ENCODE data around the gene HYCC2. TPM values are rescaled to one million over a fixed set of nuclear protein-coding genes. Genes with fewer than 3 reads are reported as not detected.
"Not testable (repeated sequence)": the region's sequence is repeated elsewhere in the genome, so short reads cannot be mapped to it uniquely, and the experiment has no call there.

HYCC2 gene
- total and polyA plus RNA-seq, 2 of the 8 experiments (the other 6 are each of a cell fraction or from before 2014, with no cell fraction given): 0.86 to 8.0 TPM

GRCh38 chr2:201043050-201043449 is 28.4 kb downstream of the HYCC2 start:
- H3K18ac ChIP-seq (ENCODE audit: extremely low read depth, low read length); H3K23ac ChIP-seq (ENCODE audit: insufficient read length); H4K91ac ChIP-seq (replicated peaks; ENCODE audit: insufficient read length, low read length); POLR2A ChIA-PET (ENCODE audit: partially characterized antibody); H3K56ac ChIP-seq (replicated peaks; ENCODE audit: insufficient read length, low read depth, low read length); H3K4me2 ChIP-seq (ENCODE audit: insufficient read depth in 1 of 2, low read depth in 2 of 2, low read length in 2 of 2); H2AK5ac ChIP-seq (ENCODE audit: low read depth, low read length); H3K79me2 ChIP-seq (ENCODE audit: control insufficient read depth in 1 of 2, insufficient read depth in 2 of 2, low read length in 2 of 2); H2BK20ac ChIP-seq (ENCODE audit: low read length); H3K9me3 ChIP-seq (ENCODE audit: insufficient read depth in 2 of 2, low read depth in 1 of 2, low read length in 1 of 2); H2BK15ac ChIP-seq (ENCODE audit: low read length); H4K8ac ChIP-seq (ENCODE audit: extremely low read depth, insufficient read depth, low read length); H2BK5ac ChIP-seq (ENCODE audit: low read depth, low read length); DNase-seq (ENCODE audit: low read depth in 1 of 2, low spot score in 2 of 2); H3K36me3 ChIP-seq (ENCODE audit: control insufficient read depth in 2 of 4, insufficient read depth in 4 of 4, low read length in 3 of 4); H2BK120ac ChIP-seq (replicated peaks; ENCODE audit: low read depth, low read length); H3K9ac ChIP-seq (replicated peaks in 1 of 4; ENCODE audit: extremely low read depth in 1 of 4, low read depth in 3 of 4, low read length in 3 of 4); H4K5ac ChIP-seq (ENCODE audit: insufficient read length, low read depth, low read length); H4K20me1 ChIP-seq (replicated peaks in 1 of 2; ENCODE audit: control insufficient read depth in 1 of 2, insufficient read depth in 2 of 2, low read length in 2 of 2); H3K27ac ChIP-seq (ENCODE audit: low read depth, low read length); H3K23me2 ChIP-seq (ENCODE audit: low read depth, low read length); H3K27me3 ChIP-seq (replicated peaks in 1 of 4; ENCODE audit: control insufficient read depth in 3 of 4, extremely low read depth in 1 of 4, insufficient read depth in 3 of 4, low read length in 3 of 4); H2AFZ ChIP-seq (ENCODE audit: low read length); H3K14ac ChIP-seq (ENCODE audit: insufficient read length); H3K4me3 ChIP-seq (ENCODE audit: extremely low read depth in 1 of 4, insufficient read depth in 2 of 4, low read depth in 3 of 4, low read length in 4 of 4); H3K4me1 ChIP-seq (replicated peaks in 1 of 4; ENCODE audit: control insufficient read depth in 3 of 4, insufficient read depth in 4 of 4, low read length in 3 of 4); H2BK12ac ChIP-seq (ENCODE audit: low read depth, low read length); H3K79me1 ChIP-seq (ENCODE audit: low read depth, low read length); FAIRE-seq; H3K4ac ChIP-seq (replicated peaks; ENCODE audit: insufficient read length, low read depth, low read length): not testable (repeated sequence)
- CTCF ChIA-PET (ENCODE audit: partially characterized antibody): interaction anchor here (1.2 to 2.5 kb wide), 2 partner anchors 17 to 26 kb away, joined by 3 to 8 read pairs; no protein-coding TSS in a partner anchor
- 92% methylated on average over 5 of the region's 5 CpGs; no CpG with 5 or more reads in 1 of the 2 experiments for WGBS, 2 experiments (ENCODE audit: extremely low coverage in 1 of 2, insufficient coverage in 1 of 2, insufficient read length in 1 of 2, insufficient replicate concordance in 2 of 2, low coverage in 1 of 2, low lambda C conversion rate in 2 of 2, missing lambda C conversion rate in 1 of 2)

GRCh38 chr2:201042451-201042850 is 29.0 kb downstream of the HYCC2 start:
- H3K23me2 ChIP-seq (ENCODE audit: low read depth, low read length); H3K56ac ChIP-seq (replicated peaks; ENCODE audit: insufficient read length, low read depth, low read length); H2BK20ac ChIP-seq (ENCODE audit: low read length); H4K20me1 ChIP-seq (replicated peaks in 1 of 2; ENCODE audit: control insufficient read depth in 1 of 2, insufficient read depth in 2 of 2, low read length in 2 of 2); DNase-seq (ENCODE audit: low read depth in 1 of 2, low spot score in 2 of 2); H3K4me1 ChIP-seq (replicated peaks in 1 of 4; ENCODE audit: control insufficient read depth in 3 of 4, insufficient read depth in 4 of 4, low read length in 3 of 4); H2AK5ac ChIP-seq (ENCODE audit: low read depth, low read length); H3K14ac ChIP-seq (ENCODE audit: insufficient read length); H2BK120ac ChIP-seq (replicated peaks; ENCODE audit: low read depth, low read length); H2BK15ac ChIP-seq (ENCODE audit: low read length); H3K23ac ChIP-seq (ENCODE audit: insufficient read length); H3K4ac ChIP-seq (replicated peaks; ENCODE audit: insufficient read length, low read depth, low read length); H4K8ac ChIP-seq (ENCODE audit: extremely low read depth, insufficient read depth, low read length); H2AFZ ChIP-seq (ENCODE audit: low read length); H4K91ac ChIP-seq (replicated peaks; ENCODE audit: insufficient read length, low read length); H2BK12ac ChIP-seq (ENCODE audit: low read depth, low read length); CTCF ChIA-PET (ENCODE audit: partially characterized antibody); H3K36me3 ChIP-seq (ENCODE audit: control insufficient read depth in 2 of 4, insufficient read depth in 4 of 4, low read length in 3 of 4); H2BK5ac ChIP-seq (ENCODE audit: low read depth, low read length); POLR2A ChIA-PET (ENCODE audit: partially characterized antibody); H3K27me3 ChIP-seq (replicated peaks in 1 of 4; ENCODE audit: control insufficient read depth in 3 of 4, extremely low read depth in 1 of 4, insufficient read depth in 3 of 4, low read length in 3 of 4); H3K9ac ChIP-seq (replicated peaks in 1 of 4; ENCODE audit: extremely low read depth in 1 of 4, low read depth in 3 of 4, low read length in 3 of 4); H4K5ac ChIP-seq (ENCODE audit: insufficient read length, low read depth, low read length); H3K9me3 ChIP-seq (ENCODE audit: insufficient read depth in 2 of 2, low read depth in 1 of 2, low read length in 1 of 2); H3K18ac ChIP-seq (ENCODE audit: extremely low read depth, low read length); H3K27ac ChIP-seq (ENCODE audit: low read depth, low read length); H3K4me3 ChIP-seq (ENCODE audit: extremely low read depth in 1 of 4, insufficient read depth in 2 of 4, low read depth in 3 of 4, low read length in 4 of 4); H3K79me2 ChIP-seq (ENCODE audit: control insufficient read depth in 1 of 2, insufficient read depth in 2 of 2, low read length in 2 of 2); FAIRE-seq; H3K79me1 ChIP-seq (ENCODE audit: low read depth, low read length); H3K4me2 ChIP-seq (ENCODE audit: insufficient read depth in 1 of 2, low read depth in 2 of 2, low read length in 2 of 2): not testable (repeated sequence)
- WGBS, 2 experiments (ENCODE audit: extremely low coverage in 1 of 2, insufficient coverage in 1 of 2, insufficient read length in 1 of 2, insufficient replicate concordance in 2 of 2, low coverage in 1 of 2, low lambda C conversion rate in 2 of 2, missing lambda C conversion rate in 1 of 2): 91% methylated on average over 7 of the region's 36 CpGs; no CpG with 5 or more reads in 1 of the 2 experiments

Data from H1 (cell line).